CD4-positive, alpha-beta T cell treated with Interleukin-17A for 1 hour (primary cell): Measurements from ENCODE around the gene DGUOK.
A peak's percentile ranks its signal among the peaks of the same experiment; 100 is the strongest.
"Not testable (repeated sequence)": the region's sequence is repeated elsewhere in the genome, so short reads cannot be mapped to it uniquely, and the experiment has no call there.

Source experiments
- DNase-seq: peaks from one replicate; pipeline ENCODE4 v3.0.0-alpha.2; 2020

The DGUOK gene

DNA sequence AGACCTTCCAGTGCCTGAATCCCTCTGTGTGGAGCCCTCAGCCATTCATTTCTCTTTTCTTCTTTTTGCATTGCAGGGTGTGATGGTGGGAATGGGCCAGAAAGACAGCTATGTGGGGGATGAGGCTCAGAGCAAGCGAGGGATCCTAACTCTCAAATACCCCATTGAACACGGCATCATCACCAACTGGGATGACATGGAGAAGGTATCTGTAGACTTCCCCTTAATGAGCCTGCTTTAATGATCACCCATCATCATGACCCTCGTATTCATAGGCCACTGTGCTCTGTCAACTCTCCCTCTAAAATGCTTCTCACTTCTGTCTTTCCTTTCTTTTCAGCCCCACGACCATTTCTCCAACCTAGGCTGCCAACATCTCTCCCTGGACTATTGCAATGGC, 24.4 kb upstream of the DGUOK start:
- no peak for DNase-seq

DNA sequence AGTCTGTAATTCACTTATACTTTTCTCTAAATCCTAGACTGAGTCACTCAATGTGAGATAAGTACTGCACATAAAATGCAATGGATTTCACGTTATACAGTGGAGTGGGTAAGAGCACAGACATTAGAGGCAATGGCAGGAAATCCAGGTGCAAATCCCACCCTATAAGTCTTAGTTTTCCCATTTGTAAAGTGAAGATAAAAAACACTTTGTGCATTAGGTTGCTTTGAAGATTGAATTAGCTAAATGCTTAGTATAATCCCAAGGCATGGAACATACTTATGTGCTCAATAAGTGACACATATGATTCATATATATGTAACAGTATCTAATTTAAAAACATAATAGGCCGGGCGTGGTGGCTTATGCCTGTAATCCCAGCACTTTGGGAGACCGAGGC, 23.4 kb upstream of the DGUOK start:
- no peak for DNase-seq

DNA sequence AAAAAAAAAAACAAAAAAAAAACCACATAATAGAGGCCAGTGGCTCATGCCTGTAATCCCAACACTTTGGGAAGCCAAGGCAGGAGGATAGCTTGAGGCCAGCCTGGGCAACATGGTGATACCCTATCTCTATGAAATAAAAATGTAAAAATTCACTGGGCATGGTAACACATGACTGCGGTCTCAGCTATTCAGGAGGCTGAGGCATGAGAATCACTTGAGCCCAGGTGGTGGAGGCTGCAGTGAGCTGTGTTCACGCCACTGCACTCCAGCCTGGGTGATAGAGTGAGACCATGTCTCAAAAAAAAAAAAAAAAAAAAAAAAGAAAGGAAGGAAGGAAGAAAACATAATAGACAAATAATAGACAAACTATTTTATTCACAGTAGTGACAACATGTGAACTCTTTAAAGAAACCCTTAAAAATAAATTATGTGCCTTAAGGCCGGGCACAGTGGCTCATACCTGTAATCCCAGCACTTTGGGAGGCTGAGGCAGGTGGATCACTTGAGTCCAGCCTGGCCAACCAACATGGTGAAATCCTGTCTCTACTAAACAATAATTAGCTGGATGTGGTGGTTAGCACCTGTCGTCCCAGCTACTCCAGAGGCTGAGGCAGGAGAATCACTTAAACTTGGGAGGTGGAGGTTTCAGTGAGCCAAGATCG, 22.6 kb upstream of the DGUOK start:
- DNase-seq = not testable (repeated sequence)

DNA sequence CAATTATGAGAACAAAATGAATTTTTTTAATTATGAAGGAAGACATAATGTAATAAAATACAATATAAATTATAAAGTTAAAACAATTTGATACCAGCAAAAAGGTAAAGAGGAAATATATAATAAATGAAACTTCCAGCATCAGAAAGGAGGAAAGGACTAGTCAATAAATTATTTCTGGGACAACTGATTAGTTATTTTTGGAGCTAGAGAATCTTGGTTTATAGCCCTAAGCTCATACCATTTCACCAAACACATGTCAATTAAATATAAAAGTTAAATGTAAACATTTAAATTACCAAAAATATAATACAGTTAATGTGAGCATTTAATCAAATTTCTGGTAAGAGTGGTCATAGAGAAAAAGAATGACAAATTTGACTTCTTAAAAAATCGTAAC, 21.7 kb upstream of the DGUOK start:
- no peak for DNase-seq

DNA sequence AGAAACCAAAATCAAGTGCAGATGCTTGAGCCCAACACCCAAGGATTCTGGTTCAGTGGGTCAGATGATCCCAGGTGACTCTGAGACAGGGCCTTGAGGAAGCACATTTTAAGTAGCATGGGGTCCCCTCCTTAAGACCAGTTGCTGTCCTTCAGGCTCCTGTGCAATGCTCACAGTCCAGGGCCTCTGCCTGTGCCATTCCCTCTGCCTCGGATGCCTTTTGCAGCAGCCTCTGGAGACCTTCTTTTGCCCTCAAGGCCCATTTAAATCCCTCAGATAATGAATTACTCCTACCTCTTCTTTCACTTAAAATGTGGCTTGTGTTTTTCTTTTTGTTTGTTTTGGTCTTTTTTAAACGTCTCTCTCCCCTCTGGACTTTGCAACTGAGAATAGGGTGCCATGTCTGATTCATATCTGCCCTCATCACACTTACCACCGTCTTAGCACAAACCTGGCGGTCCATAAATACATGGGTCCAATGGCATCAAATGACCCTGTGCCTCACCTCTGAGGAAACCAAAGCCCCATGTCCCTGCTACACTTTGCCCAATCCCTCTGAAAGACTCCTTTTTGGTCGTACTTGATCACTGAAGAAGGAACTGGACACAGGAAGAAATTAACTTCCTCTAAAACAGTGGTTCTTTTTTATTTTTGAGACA, 19.7 kb upstream of the DGUOK start:
- DNase-seq = no peak

DNA sequence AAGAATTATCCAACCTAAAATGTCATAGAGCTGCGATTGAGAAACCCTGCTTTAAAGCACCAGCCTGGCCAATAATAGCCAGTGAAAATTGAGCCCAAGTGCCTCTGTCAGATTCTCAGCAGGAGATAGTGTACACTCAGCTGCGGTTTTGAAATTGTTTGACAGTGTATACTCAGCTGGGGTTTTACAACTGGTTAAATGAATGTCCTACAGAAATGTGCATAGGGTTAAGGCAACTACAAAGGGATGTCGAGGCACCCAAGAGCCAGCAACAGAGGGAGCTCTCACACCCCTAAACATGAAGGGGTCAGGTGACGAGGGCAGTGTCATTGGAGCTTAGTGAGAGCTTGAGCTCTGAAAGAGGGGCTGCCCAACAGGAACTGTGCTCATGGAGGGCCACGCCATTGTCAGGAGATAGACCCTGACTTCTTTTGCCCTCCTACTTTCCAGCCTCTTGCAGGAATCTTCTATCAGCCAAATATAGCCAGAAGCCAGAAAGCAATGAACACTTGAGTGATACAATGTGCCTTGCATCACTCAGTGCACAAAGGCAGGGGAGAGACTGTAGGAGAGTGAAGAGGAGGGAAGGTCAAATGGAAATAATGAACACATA, 18.7 kb upstream of the DGUOK start:
- DNase-seq = peak; percentile 71

DNA sequence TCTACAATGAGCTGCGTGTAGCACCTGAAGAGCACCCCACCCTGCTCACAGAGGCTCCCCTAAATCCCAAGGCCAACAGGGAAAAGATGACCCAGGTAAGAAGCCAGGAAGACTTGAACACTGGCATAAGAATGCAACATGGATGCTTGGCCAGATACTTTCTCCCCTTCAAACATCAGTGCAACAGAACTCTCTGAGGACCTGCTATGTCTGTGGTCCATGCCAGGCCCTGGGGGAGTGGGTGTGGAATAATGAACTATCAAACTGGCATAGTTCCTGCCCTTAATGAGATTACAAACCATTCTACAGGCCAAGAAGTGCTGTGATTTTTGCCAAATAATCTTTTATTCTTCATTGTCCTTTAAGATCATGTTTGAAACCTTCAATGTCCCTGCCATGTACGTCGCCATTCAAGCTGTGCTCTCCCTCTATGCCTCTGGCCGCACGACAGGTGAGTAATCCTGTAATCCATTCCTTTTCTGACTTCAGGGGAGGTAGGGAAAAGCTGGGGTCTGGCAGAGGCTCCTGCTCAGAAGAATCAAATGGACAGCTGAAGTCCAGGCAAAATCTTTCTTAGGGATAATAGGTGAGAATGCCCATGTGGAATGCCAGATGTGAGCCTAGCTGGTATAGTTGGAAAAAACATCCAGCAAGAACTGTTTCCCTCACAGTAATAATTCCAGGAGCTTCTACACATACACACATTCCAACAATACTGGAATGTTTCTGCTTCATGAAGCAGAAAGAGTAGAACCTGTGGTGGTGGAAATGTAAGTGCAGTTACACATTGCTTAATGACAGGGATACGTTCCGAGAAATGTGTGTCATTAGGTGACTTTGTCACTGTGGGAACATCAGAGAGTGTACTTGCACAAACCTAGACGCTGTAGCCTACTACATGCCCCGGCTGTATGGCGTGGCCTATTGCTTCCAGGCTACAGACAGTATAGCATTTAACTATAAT, 17.7 kb upstream of the DGUOK start:
- no peak for DNase-seq

DNA sequence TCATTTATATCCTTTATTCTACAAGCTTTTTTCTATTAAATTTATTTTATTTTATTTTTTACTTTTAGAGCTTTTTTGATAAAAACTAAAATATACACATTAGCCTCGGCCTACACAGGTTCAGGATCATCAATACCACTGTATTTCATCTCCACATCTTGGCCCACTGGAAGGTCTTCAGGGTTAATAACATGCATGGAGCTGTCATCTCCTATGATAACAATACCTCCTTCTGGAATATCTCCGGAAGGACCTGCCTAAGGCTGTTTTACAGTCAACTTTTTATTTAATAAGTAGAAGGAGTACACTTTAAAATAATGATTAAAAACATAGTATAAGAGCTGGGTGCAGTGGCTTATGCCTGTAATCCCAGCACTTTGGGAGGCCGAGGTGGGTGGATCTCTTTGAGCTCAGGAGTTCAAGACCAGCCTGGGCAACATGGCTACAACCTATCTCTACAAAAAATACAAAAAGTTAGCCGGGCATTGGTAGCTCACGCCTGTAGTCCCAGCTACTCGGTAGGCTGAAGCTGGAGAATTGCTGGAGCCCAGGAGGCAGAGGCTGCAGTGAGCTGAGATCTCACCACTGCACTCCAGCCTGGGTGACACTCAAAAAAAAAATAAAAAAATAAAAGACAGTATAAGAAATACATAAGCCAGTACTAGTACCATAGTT, 15.7 kb upstream of the DGUOK start:
- DNase-seq = no peak

DNA sequence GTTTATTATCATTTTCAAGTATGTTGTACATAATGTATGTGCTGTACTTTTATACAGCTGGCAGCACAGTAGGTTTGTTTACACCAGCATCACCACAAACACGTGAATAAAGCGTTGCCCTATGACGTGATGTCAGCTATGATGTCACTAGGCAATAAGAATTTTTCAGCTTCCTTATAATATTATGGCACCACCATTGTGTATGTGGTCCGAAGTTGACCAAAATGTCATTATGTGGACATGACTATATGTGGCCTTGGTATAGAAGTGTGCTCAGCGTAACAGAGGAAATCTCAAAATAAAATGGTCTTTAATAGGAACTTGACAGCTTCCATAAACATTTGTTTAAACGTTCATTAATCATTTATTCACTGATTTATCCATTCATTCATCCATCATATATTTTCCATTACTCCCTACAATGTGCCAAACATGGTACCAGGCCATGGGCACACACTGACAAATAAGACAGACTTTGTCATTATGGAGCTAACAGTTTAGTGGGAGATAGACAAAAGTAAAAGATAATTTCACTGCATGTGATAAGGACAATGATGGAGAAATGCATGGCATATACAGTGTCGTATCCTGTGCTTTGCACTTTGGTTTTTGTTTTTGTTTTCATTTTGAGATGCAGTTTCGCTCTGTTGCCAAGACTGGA, 15.0 kb upstream of the DGUOK start:
- no peak for DNase-seq

DNA sequence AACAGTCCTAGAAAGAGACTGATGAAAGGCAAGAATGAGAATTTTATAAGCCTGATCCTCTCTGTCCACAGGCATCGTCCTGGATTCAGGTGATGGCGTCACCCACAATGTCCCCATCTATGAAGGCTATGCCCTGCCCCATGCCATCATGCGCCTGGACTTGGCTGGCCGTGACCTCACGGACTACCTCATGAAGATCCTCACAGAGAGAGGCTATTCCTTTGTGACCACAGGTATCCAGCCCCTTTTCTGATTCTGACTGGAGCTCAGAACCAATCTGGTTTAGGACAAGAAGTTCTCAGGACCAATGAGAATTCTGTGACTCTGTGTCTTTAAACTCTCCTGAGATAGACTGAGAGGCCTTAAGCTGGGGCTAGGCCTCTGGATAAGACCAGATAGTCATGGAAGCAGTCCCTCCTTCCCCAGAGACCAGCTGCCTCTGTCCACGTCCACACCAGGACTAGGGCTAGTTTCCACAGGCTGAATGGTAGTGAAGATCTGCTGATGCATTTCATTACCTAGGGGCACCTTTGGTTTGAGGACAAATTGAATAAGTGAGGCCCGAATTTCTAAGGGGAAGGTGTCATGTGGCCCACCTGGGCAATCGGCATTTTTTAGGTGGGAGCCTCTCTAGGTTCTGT, 13.1 kb upstream of the DGUOK start:
- no peak for DNase-seq

DNA sequence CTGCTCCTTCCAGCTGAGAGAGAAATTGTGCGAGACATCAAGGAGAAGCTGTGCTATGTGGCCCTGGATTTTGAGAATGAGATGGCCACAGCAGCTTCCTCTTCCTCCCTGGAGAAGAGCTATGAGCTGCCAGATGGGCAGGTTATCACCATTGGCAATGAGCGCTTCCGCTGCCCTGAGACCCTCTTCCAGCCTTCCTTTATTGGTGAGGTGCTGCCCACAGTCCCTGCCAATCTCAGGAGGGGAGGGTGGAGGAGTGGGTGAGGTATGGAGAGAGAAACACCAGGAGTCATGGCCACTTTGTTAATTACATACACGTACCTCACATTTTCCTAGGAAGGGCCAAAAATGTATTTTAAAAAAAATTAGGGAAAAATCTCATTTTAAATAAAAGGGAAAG, 12.0 kb upstream of the DGUOK start:
- no peak for DNase-seq

DNA sequence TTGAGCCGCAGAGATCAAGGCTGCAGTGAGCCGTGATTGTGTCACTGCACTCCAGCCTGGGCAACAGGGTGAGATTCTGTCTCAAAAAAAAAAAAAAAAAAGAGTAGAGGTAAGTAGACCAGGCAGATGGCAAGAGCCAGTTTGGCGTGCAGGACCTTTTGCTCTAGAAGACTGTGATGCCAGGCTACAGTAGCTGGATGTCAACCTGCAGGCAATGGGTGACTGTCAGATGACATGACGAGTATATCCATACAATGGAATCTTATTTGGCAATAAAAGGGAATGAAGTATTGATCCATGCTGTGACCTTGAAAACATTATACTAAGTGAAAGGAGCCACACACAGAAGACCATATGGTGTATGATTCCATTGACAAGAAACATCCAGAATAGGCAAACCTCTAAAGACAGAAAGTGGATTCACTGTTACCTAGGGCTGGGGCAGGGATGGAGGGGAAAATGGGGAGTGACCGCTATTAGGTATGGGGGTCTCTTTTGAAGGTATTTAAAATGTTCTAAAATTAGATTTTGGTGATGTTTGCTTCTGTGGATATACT, 11.2 kb upstream of the DGUOK start:
- no peak for DNase-seq

DNA sequence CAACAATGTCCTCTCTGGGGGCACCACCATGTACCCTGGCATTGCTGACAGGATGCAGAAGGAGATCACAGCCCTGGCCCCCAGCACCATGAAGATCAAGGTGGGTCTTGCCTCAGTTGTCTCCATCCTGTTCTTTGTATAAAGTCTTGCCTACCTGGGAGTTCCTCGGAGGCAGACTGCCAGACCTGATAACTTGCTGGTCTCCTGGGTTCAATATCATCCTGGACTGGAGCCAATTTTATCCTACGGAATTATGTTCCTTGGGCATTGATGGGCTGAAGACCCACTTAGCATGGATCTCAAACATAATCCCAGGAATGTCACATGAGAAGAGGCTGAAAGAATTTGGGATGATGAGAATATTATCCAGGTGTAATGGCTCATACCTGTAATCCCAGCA, 10.0 kb upstream of the DGUOK start:
- DNase-seq = no peak

DNA sequence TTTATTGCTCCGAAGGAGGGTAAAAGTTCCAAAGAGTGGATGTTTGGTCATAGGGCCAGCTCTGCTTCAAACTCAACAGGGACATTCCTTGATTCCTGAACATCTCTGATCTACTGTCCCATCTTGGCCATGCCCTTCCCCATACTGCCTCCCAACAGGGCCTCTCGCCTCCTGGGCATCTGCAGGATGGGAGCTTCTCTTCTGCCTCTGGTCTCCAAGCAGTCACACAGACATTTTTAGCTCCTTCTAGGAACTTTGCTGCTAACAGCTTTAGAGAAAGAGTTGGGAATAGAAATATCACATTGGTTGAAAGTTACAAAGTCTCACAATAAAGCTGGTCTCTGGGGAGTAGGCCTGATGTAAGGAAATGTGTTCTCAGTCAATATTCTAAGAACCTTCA, 9.4 kb upstream of the DGUOK start:
- no peak for DNase-seq

DNA sequence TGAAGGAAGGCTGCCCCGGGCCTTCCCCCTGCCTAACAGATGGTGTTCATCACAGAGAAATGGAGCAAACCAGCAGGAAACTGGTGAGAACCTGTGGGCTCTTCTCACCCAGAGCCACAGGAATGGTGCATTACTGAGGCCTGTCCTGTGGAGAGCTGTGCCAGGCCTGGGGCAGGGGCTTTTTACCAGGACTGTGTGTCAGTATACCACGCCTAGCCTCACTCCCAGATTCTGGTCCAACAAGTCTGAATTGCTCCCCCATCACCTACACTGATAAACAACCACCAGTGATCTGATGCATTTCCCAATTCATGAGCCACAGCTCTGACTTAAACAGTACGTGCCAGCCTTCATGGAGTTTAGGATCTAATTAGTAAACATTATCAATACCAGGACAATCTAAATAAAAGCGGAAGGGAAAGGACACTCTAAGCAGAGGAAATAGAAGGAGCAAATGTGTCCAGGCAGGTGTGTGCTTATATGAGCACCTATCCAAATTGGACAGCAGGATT, 8.9 kb upstream of the DGUOK start:
- no peak for DNase-seq

DNA sequence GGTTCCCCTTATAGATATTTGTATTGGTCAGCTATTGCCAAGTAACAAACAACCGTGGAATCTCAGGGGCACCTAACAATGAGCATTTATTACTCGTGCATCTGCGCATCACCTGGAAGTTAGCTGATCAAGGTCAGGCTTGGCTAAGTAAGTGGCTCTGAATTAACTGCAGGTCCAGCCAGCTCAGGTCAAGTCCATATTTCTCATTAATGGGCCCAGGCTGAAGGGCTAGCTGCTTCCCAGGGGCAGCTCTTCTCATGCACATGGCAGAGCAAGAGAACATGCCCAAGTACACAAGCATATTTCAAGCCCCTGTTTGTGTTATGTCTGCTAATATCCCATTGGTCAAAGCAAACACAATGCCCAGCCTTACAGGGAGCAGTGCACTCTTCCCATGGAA, 7.8 kb upstream of the DGUOK start:
- no peak for DNase-seq

DNA sequence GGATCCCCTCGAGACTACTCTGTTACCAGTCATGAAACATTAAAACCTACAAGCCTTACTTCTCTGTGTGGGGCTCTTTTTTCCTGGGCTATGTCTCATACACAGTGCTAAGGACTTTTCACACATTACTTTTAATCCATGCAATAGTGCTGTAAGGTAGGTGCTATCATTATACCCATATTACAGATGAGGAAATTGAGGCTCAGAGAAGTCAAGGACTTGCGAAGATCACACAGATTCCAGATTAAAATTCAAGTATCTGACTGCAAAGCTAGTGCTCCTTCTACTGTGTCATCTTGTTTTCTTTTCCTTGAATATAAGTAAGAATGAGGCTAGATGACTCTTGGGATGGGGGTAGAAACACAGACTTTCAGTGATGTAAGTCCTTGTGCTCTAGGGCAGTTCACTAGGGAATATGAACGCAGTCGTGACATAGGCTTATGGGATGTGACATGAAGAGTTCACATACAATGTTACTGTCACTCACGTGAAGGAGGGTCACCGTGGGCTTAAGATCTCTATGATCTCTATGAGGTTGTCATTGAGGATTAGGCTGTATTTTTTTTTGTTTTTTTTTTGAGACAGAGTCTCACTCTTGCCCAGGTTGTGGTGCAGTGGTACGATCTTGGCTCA, 7.0 kb upstream of the DGUOK start:
- DNase-seq = no peak

DNA sequence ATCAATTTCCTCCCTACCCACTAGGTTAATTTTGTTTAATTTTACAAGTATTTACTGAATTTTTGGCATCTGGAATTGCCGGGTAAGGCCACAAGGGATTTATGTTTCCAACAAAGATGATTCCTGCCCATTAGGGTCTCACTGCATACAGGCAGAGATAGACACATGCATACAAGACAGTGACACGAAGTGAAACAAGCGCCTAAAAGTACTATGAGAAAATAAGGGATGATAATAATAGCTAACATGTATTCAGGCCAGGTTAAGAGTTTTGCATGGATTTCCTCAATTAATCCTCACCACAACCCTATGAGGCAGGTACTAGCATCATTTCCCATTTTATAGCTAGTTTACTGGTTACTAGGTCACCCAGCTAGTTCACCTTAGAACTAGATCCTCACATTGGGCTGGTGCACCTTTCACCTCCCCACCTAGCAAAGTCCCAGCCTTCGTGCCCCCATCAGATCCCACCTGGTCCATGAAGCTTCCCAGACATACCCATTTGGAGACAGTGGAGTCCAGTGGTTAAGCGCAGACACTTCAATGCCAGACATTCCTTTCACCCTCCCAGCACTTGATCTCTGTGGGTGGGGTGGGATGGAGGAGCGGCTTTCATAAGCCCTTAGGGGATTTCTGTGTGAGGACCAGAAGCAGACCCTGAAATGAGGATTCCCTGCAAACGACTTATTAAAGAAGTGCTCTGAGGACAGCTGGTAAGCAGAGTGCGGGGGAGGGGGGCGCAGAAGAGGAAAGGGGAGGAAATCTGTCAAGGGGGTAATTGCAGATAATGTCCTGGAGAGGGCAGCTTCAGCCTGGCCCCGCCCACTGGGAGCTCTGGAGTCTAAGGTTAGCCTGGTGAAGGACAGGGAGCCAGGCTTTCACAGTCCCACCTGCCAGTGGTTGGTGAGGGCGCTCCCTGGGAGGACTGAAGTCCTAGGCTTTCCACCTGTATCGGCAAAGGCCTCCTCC, 5.8 kb upstream of the DGUOK start:
- peak; percentile 43 for DNase-seq

DNA sequence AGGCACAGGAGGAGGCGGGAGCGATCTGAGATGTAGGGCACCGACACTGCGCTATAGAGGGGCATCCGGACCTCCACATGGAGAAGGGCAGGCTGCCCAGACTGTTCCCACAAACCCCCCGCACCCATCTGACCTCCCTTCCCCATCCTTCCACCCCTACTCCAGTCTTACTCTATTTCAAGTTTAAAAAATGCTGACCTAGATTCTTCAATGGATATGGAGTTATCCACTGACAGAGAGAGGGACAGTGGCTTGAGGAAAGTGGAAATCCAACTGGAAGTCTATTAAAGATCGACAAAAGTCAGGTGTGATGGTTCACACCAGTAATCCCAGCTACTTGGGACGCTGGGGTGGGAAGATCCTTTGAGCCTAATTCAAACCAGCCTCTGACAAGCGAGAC, 5.1 kb upstream of the DGUOK start:
- DNase-seq = no peak
